Measurements from ENCODE around the gene RBMX. TPM values are rescaled to one million over a fixed set of nuclear protein-coding genes. Genes with fewer than 3 reads are reported as not detected.
"Not testable (repeated sequence)": the region's sequence is repeated elsewhere in the genome, so short reads cannot be mapped to it uniquely, and the experiment has no call there.

Gene RBMX
- total and polyA plus RNA-seq, 2 donors (not counting 3 experiments of a cell fraction or from before 2014, with no cell fraction given), result 117 to 235 TPM

DNA sequence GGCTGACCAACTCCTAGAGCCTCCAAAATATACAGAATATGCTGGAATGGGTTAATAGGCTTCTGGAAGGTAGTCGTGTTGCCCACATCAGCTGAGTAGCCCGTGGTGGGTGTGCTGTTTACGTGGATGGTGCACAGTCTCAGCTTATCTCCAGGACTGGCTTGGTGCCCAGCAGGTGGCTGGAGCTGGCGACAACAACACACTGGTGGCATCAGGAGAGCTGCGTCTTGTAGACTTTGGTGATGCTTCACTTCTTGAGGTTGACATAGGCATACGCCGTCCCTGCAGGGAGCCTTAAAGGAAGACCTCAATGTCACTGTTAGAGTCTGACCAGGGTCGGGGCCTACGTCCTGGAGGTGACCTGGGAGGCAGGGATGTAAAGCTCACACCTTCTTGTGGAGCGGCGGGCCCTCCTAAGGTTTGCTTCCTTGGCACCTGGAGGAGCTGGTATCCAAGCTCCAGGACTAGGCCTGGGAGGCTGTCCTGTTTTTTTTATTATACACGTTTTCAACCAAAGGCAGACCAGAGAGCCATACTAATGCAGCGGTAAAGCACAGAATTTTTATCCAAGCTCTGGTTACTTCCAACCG, 26.5 kb upstream of the RBMX start:
- FAIRE-seq, result no peak
- TF ChIP-seq, protein P1, sequence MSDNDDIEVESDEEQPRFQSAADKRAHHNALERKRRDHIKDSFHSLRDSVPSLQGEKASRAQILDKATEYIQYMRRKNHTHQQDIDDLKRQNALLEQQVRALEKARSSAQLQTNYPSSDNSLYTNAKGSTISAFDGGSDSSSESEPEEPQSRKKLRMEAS (IDR thresholded peaks at IDR 0.05; ENCODE audit: insufficient read depth, insufficient read length), result no peak
- TF ChIP-seq, protein P2, sequence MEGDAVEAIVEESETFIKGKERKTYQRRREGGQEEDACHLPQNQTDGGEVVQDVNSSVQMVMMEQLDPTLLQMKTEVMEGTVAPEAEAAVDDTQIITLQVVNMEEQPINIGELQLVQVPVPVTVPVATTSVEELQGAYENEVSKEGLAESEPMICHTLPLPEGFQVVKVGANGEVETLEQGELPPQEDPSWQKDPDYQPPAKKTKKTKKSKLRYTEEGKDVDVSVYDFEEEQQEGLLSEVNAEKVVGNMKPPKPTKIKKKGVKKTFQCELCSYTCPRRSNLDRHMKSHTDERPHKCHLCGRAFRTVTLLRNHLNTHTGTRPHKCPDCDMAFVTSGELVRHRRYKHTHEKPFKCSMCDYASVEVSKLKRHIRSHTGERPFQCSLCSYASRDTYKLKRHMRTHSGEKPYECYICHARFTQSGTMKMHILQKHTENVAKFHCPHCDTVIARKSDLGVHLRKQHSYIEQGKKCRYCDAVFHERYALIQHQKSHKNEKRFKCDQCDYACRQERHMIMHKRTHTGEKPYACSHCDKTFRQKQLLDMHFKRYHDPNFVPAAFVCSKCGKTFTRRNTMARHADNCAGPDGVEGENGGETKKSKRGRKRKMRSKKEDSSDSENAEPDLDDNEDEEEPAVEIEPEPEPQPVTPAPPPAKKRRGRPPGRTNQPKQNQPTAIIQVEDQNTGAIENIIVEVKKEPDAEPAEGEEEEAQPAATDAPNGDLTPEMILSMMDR (IDR thresholded peaks at IDR 0.05; ENCODE audit: extremely low read depth in 1 of 2, insufficient read depth in 1 of 2, low read depth in 1 of 2, low read length in 2 of 2), result no peak
- TF ChIP-seq FOS (IDR thresholded peaks at IDR 0.05; ENCODE audit: borderline replicate concordance, insufficient read depth, low read length) (no peak), GATA2 (IDR thresholded peaks at IDR 0.05; ENCODE audit: insufficient read depth, insufficient read length, low read depth, low read length) (no peak), MYC (IDR thresholded peaks at IDR 0.05; ENCODE audit: low read depth, low read length) (no peak), JUN (IDR thresholded peaks at IDR 0.05; ENCODE audit: borderline replicate concordance, insufficient read depth, insufficient read length, low read depth) (no peak), EZH2 (IDR thresholded peaks at IDR 0.05; ENCODE audit: borderline replicate concordance, low read depth, low read length, severe bottlenecking) (no peak), POLR2A (IDR thresholded peaks at IDR 0.05; ENCODE audit: low read depth, low read length) (no peak), POLR2AphosphoS5 (IDR thresholded peaks at IDR 0.05; ENCODE audit: insufficient read depth, low read depth, low read length) (no peak)
- H4K20me1 ChIP-seq (replicated peaks; ENCODE audit: control insufficient read depth, extremely low read depth, insufficient read depth, low read length), result no peaks in the 10 kb centered on the region
- H3K27ac ChIP-seq (ENCODE audit: insufficient read depth, low read depth, low read length), result no peak overlapping the region
- H3K4me1 ChIP-seq (ENCODE audit: control insufficient read depth, extremely low read depth, insufficient read depth, low read length), result peaks cover 6% of the 10 kb centered on the region
- H3K4me2 ChIP-seq (ENCODE audit: insufficient read depth, low read length), result no peak overlapping the region
- H3K36me3 ChIP-seq (ENCODE audit: control insufficient read depth in 2 of 2, extremely low read depth in 1 of 2, insufficient read depth in 2 of 2, low read length in 2 of 2), result no peaks in the 10 kb centered on the region
- ChIA-PET POLR2A (interaction anchor here (1.2 kb wide), 1 partner anchor 26 kb away, joined by 5 read pairs; the partner anchor contains the start of gene RBMX), CTCF (interaction anchor here (0.5 to 1.2 kb wide), 2 partner anchors 15 to 59 kb away, joined by 3 to 4 read pairs; no protein-coding TSS in a partner anchor)
- no TSS peak for BruUV-seq (replicated peaks)
- H2AFZ ChIP-seq (ENCODE audit: low read depth, low read length), result no peak overlapping the region
- H3K9ac ChIP-seq (replicated peaks; ENCODE audit: extremely low read depth, insufficient read depth, low read length), result no peak overlapping the region
- H3K9me1 ChIP-seq (replicated peaks; ENCODE audit: control insufficient read depth, extremely low read depth, insufficient read depth, low read length), result no peaks in the 10 kb centered on the region
- H3K4me3 ChIP-seq (replicated peaks in 1 of 3; ENCODE audit: insufficient read depth in 1 of 3, low read depth in 1 of 3, low read length in 3 of 3), result no peak overlapping the region
- no peaks in the 10 kb centered on the region for H3K27me3 ChIP-seq (ENCODE audit: control insufficient read depth in 2 of 2, insufficient read depth in 2 of 2, low read length in 2 of 2)
- no peaks in the 10 kb centered on the region for H3K9me3 ChIP-seq (replicated peaks; ENCODE audit: control insufficient read depth, insufficient read depth, low read length)
- dilution Hi-C loops (cut with MboI; ENCODE audit: extremely low pct_ligation_motif_present, low sequenced_read_pairs), result no loop called here
- intact Hi-C loops (cut with micrococcal nuclease), result no loop called here
- no peak for DNase-seq (ENCODE audit: low read depth, low spot score)
- H3K79me2 ChIP-seq (ENCODE audit: control insufficient read depth, insufficient read depth, low read length), result no peaks in the 10 kb centered on the region

DNA sequence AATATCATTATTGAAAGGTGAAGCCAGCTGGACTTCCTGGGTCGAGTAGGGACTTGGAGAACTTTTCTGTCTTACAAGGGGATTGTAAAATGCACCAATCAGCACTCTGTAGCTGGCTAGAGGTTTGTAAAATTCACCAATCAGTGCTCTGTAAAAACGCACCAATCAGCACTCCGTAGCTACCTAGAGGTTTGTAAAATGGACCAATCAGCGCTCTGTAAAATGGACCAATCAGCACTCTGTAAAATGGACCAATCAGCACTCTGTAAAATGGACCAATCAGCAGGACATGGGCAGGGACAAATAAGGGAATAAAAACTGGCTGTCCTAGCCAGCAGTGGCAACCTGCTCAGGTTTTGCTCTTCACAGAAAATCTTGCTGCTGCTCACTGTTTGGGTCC, 23.5 kb upstream of the RBMX start:
- intact Hi-C loops (cut with micrococcal nuclease); DNase-seq (ENCODE audit: low read depth, low spot score); POLR2A ChIA-PET; H3K4me3 ChIP-seq (replicated peaks in 1 of 3; ENCODE audit: insufficient read depth in 1 of 3, low read depth in 1 of 3, low read length in 3 of 3); CTCF ChIA-PET; H3K9ac ChIP-seq (replicated peaks; ENCODE audit: extremely low read depth, insufficient read depth, low read length); dilution Hi-C loops (cut with MboI; ENCODE audit: extremely low pct_ligation_motif_present, low sequenced_read_pairs); H3K79me2 ChIP-seq (ENCODE audit: control insufficient read depth, insufficient read depth, low read length); H3K4me2 ChIP-seq (ENCODE audit: insufficient read depth, low read length); H3K27me3 ChIP-seq (ENCODE audit: control insufficient read depth in 2 of 2, insufficient read depth in 2 of 2, low read length in 2 of 2); H2AFZ ChIP-seq (ENCODE audit: low read depth, low read length); BruUV-seq (replicated peaks); FAIRE-seq; H3K36me3 ChIP-seq (ENCODE audit: control insufficient read depth in 2 of 2, extremely low read depth in 1 of 2, insufficient read depth in 2 of 2, low read length in 2 of 2); H3K9me1 ChIP-seq (replicated peaks; ENCODE audit: control insufficient read depth, extremely low read depth, insufficient read depth, low read length); H3K27ac ChIP-seq (ENCODE audit: insufficient read depth, low read depth, low read length); H4K20me1 ChIP-seq (replicated peaks; ENCODE audit: control insufficient read depth, extremely low read depth, insufficient read depth, low read length); H3K9me3 ChIP-seq (replicated peaks; ENCODE audit: control insufficient read depth, insufficient read depth, low read length); H3K4me1 ChIP-seq (ENCODE audit: control insufficient read depth, extremely low read depth, insufficient read depth, low read length): not testable (repeated sequence)

DNA sequence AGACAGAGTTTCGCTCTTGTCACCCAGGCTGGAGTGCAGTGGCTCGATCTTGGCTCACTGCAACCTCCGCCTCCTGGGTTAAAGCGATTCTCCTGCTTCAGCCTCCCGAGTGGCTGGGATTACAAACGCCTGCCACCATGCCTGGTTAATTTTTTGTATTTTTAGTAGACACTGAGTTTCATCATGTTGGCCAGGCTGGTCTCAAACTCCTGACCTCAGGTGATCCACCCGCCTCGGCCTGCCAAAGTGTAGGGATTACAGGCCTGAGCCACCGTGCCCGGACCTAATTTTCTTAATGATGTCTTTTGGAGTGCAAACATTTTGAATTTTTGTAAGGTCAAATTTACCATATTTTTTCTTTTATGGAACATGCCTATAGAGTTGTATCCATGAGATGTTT, 19.5 kb upstream of the RBMX start:
- H3K9ac ChIP-seq (replicated peaks; ENCODE audit: extremely low read depth, insufficient read depth, low read length); dilution Hi-C loops (cut with MboI; ENCODE audit: extremely low pct_ligation_motif_present, low sequenced_read_pairs); intact Hi-C loops (cut with micrococcal nuclease); H3K27me3 ChIP-seq (ENCODE audit: control insufficient read depth in 2 of 2, insufficient read depth in 2 of 2, low read length in 2 of 2); H3K4me1 ChIP-seq (ENCODE audit: control insufficient read depth, extremely low read depth, insufficient read depth, low read length); H3K9me1 ChIP-seq (replicated peaks; ENCODE audit: control insufficient read depth, extremely low read depth, insufficient read depth, low read length); FAIRE-seq; POLR2A ChIA-PET; H3K9me3 ChIP-seq (replicated peaks; ENCODE audit: control insufficient read depth, insufficient read depth, low read length); H2AFZ ChIP-seq (ENCODE audit: low read depth, low read length); CTCF ChIA-PET; DNase-seq (ENCODE audit: low read depth, low spot score); H3K4me3 ChIP-seq (replicated peaks in 1 of 3; ENCODE audit: insufficient read depth in 1 of 3, low read depth in 1 of 3, low read length in 3 of 3); H3K27ac ChIP-seq (ENCODE audit: insufficient read depth, low read depth, low read length); H3K4me2 ChIP-seq (ENCODE audit: insufficient read depth, low read length); H3K36me3 ChIP-seq (ENCODE audit: control insufficient read depth in 2 of 2, extremely low read depth in 1 of 2, insufficient read depth in 2 of 2, low read length in 2 of 2); H3K79me2 ChIP-seq (ENCODE audit: control insufficient read depth, insufficient read depth, low read length); H4K20me1 ChIP-seq (replicated peaks; ENCODE audit: control insufficient read depth, extremely low read depth, insufficient read depth, low read length); BruUV-seq (replicated peaks): not testable (repeated sequence)

Measured in endothelial cell of umbilical vein (primary cell).